Spleen (tissue), 11 donors: ENCODE results near the gene SFRP2. TPM values are rescaled to one million over a fixed set of nuclear protein-coding genes. Genes with fewer than 3 reads are reported as not detected.

Source experiments
- DNase-seq: peaks from one replicate; pipeline ENCODE4 v3.0.0-alpha.2; 2020
- H3K27ac ChIP-seq, 8 donors: fragments of 200-600 bp; sonication (generic) in 7 of 8; 1 replicate in 4 of 8; 2 replicates in 4 of 8; pipeline versions ENCODE4 v1.5.0 to v1.8.0; 2016 to 2021; ENCODE audit warnings: inconsistent platforms in 4 of 8, mild to moderate bottlenecking in 4 of 8, moderate library complexity in 1 of 8
- H3K27me3 ChIP-seq, 7 donors: fragments of 200-600 bp; sonication (generic) in 6 of 7; replicated peaks in 1 of 7; 1 replicate in 4 of 7; 2 replicates in 3 of 7; pipeline versions ENCODE4 v1.5.0 to v1.8.0; 2016 to 2021; ENCODE audit warnings: inconsistent platforms in 3 of 7, mild to moderate bottlenecking in 1 of 7
- H3K36me3 ChIP-seq, 6 donors: fragments of 200-600 bp; sonication (generic) in 5 of 6; 1 replicate in 4 of 6; 2 replicates in 2 of 6; pipeline versions ENCODE4 v1.5.0 to v1.8.0; 2016 to 2021; ENCODE audit warnings: inconsistent platforms in 2 of 6
- H3K4me1 ChIP-seq, 6 donors: fragments of 200-600 bp; sonication (generic) in 5 of 6; 1 replicate in 3 of 6; 2 replicates in 3 of 6; pipeline versions ENCODE4 v1.5.0 to v1.8.0; 2016 to 2021; ENCODE audit warnings: inconsistent platforms in 3 of 6
- H3K4me3 ChIP-seq, 8 donors: fragments of 200-600 bp; sonication (generic) in 7 of 8; 1 replicate in 4 of 8; 2 replicates in 4 of 8; pipeline versions ENCODE4 v1.5.0 to v1.8.0; 2016 to 2021; ENCODE audit warnings: inconsistent platforms in 4 of 8, mild to moderate bottlenecking in 4 of 8, moderate library complexity in 2 of 8
- H3K9me3 ChIP-seq, 8 donors: fragments of 200-600 bp; sonication (generic) in 7 of 8; 1 replicate in 4 of 8; 2 replicates in 4 of 8; pipeline versions ENCODE4 v1.5.0 to v1.8.0; 2016 to 2021; ENCODE audit warnings: inconsistent platforms in 4 of 8
- CTCF ChIP-seq, 11 experiments: fragments of 200-600 bp in 7 of 11; fragments of 450-650 bp in 4 of 11; sonication (generic) in 4 of 11; IDR thresholded peaks in 8 of 11; conservative IDR thresholded peaks in 3 of 11; 1 replicate in 7 of 11; 2 replicates in 4 of 11; pipeline versions ENCODE4 v1.4.0 to v1.8.0; 2016 to 2021; ENCODE audit warnings: antibody characterized with exemption in 11 of 11, inconsistent platforms in 4 of 11, mild to moderate bottlenecking in 1 of 11
- POLR2A ChIP-seq, 3 donors: fragments of 450-650 bp; IDR thresholded peaks; one replicate each; pipeline ENCODE4 v1.5.1; 2017; ENCODE audit warnings: antibody characterized with exemption in 3 of 3, mild to moderate bottlenecking in 1 of 3
- POLR2AphosphoS5 ChIP-seq, 3 donors: sonication (generic); formaldehyde crosslinking; IDR thresholded peaks; one replicate each; pipeline ENCODE4 v1.5.1; 2017; ENCODE audit warnings: antibody characterized with exemption in 3 of 3
- WGBS, 5 donors: extraction: QIAGEN DNeasy Blood & Tissue Kit in 3 of 5; methylation state at CpG; one replicate each; pipeline versions ENCODE4 v1.1.5 to v1.1.7; 2013 to 2018; 5-methylcytosine and 5-hydroxymethylcytosine counted together
- intact Hi-C: fragments of 100-400 bp; cut with DNase I; formaldehyde crosslinking; loops from one replicate; pipeline ENCODE4 v1.15.0; 2023; ENCODE audit warnings: low total_unique reads
- polyA plus RNA-seq, 3 donors: library from polyadenylated mRNA; stranded (reverse); fragments of 200-250 nt; gene quantifications; one replicate each; pipeline ENCODE4 v1.2.1, GENCODE V29; 2013
- total RNA-seq, 7 donors: library from RNA; depleted of rRNA in 3 of 7; stranded (reverse); fragments of >200 nt in 3 of 7; fragmentation: NEBNext Ultra II Directional in 4 of 7; extraction: Animal tissue kit (Norgen Biotek cat#: 25700) in 4 of 7; gene quantifications; one replicate each; pipeline versions ENCODE4 v1.1.0 to v1.2.1, GENCODE V29; 2016 to 2021
- donor health status: healthy with polysubstance abuse.
- donor health status: DM: no; HTN: no; CAD: no; lungs with moderate emphysema.
- donor health status: DM: no; HTN: no; CAD: no.
- donor health status: Bipolar disorder and iron deficiency.
- donor health status: healthy.
- donor health status: DM: no; HTN: no; CAD: no.
- donor health status: DM: yes; HTN: yes; CAD: no.

The SFRP2 gene
- total and polyA plus RNA-seq, 10 donors: 0.23 to 0.94 (median 0.43) TPM; not detected in 2

- no peak for DNase-seq
- intact Hi-C loops: no loop called here
- TF ChIP-seq POLR2A (IDR thresholded peaks at IDR 0.05) (no peak), POLR2AphosphoS5 (IDR thresholded peaks at IDR 0.05) (no peak), CTCF (IDR thresholded peaks at IDR 0.05 in 8 of 11, conservative IDR thresholded peaks at IDR 0.05 in 3 of 11) (no peak)
- peaks cover 0 to 7% (median 0%) of the 10 kb centered on the region in 7 donors for H3K27me3 ChIP-seq
- H3K4me3 ChIP-seq: no peak overlapping the region
- no peaks in the 10 kb centered on the region for H3K9me3 ChIP-seq
- H3K36me3 ChIP-seq: no peaks in the 10 kb centered on the region
- peak overlapping the region in 2 of 8 donors; percentile 30 to 34 for H3K27ac ChIP-seq
- peaks cover 0 to 7% (median 0%) of the 10 kb centered on the region in 6 donors for H3K4me1 ChIP-seq
Measured at GRCh38 chr4:153809307-153809706, 20.4 kb upstream of the SFRP2 start.

- Histone ChIP-seq H3K27me3 (no peaks in the 10 kb centered on the region), H3K4me1 (peaks cover 0 to 7% (median 0%) of the 10 kb centered on the region in 6 donors), H3K27ac (no peak overlapping the region), H3K4me3 (no peak overlapping the region), H3K36me3 (no peaks in the 10 kb centered on the region), H3K9me3 (no peaks in the 10 kb centered on the region)
- no peak for TF ChIP-seq POLR2A (IDR thresholded peaks at IDR 0.05)
- TF ChIP-seq POLR2AphosphoS5 (IDR thresholded peaks at IDR 0.05): no peak
- no peak for TF ChIP-seq CTCF (IDR thresholded peaks at IDR 0.05 in 8 of 11, conservative IDR thresholded peaks at IDR 0.05 in 3 of 11)
- intact Hi-C loops: no loop called here
- 70 to 95% (median 85%) methylated on average over 1 of the region's 1 CpG for WGBS, 5 donors
- no peak for DNase-seq
Measured at GRCh38 chr4:153808175-153808574, 19.3 kb upstream of the SFRP2 start.

GRCh38 chr4:153806073-153806472, 17.2 kb upstream of the SFRP2 start:
- Histone ChIP-seq H3K4me1 (peaks cover 0 to 7% (median 0%) of the 10 kb centered on the region in 6 donors), H3K36me3 (no peaks in the 10 kb centered on the region), H3K27ac (no peak overlapping the region), H3K9me3 (no peaks in the 10 kb centered on the region), H3K27me3 (no peaks in the 10 kb centered on the region), H3K4me3 (no peak overlapping the region)
- intact Hi-C loops: no loop called here
- 92 to 96% (median 94%) methylated on average over 30 of the region's 30 CpGs for WGBS, 5 donors
- no peak for DNase-seq
- TF ChIP-seq POLR2A (IDR thresholded peaks at IDR 0.05) (no peak), POLR2AphosphoS5 (IDR thresholded peaks at IDR 0.05) (no peak), CTCF (IDR thresholded peaks at IDR 0.05 in 8 of 11, conservative IDR thresholded peaks at IDR 0.05 in 3 of 11) (no peak)

- intact Hi-C loops: no loop called here
- H3K36me3 ChIP-seq: no peaks in the 10 kb centered on the region
- DNase-seq: no peak
- TF ChIP-seq POLR2AphosphoS5 (IDR thresholded peaks at IDR 0.05) (no peak), POLR2A (IDR thresholded peaks at IDR 0.05) (no peak), CTCF (IDR thresholded peaks at IDR 0.05 in 8 of 11, conservative IDR thresholded peaks at IDR 0.05 in 3 of 11) (no peak)
- 32 to 57% (median 33%) methylated on average over 2 to 3 of the region's 3 CpGs for WGBS, 5 donors
- H3K27me3 ChIP-seq: peaks cover 0 to 5% (median 0%) of the 10 kb centered on the region in 7 donors
- no peaks in the 10 kb centered on the region for H3K9me3 ChIP-seq
- no peak overlapping the region for H3K4me3 ChIP-seq
- no peak overlapping the region for H3K27ac ChIP-seq
- peaks cover 0 to 5% (median 0%) of the 10 kb centered on the region in 6 donors for H3K4me1 ChIP-seq
Measured at GRCh38 chr4:153804722-153805121, 15.8 kb upstream of the SFRP2 start.
